OCI-LY7 (cell line): ENCODE results near the gene OSBPL6.

Experiments used
- CTCF ChIP-seq: fragments of 200-600 bp; sonication (generic); conservative IDR thresholded peaks from 2 replicates; pipeline ENCODE4 v1.5.1; 2014; ENCODE audit warnings: mild to moderate bottlenecking, antibody characterized with exemption, low read length, moderate library complexity, mixed read lengths
- EZH2phosphoT487 ChIP-seq: fragments of 200-600 bp; sonication (generic); IDR thresholded peaks from 2 replicates; pipeline ENCODE4 v1.6.1; 2018; ENCODE audit warnings: low read depth, borderline replicate concordance, mild to moderate bottlenecking, mixed run types, antibody characterized with exemption, low read length, moderate library complexity, mixed read lengths

GRCh38 chr2:178448968-178449661 is 254.8 kb downstream of the OSBPL6 start:
- TF ChIP-seq CTCF = no peak
- no peak for TF ChIP-seq EZH2phosphoT487
